IMR-90 (cell line): ENCODE measurements around the gene HIF1AN. TPM values are rescaled to one million over a fixed set of nuclear protein-coding genes. Genes with fewer than 3 reads are reported as not detected.

Source experiments
- ATAC-seq: fragments of 200-7000 bp; cut with Tn5 transposase; 2 replicates; pipeline ENCODE4 v1.9.1; 2020; ENCODE audit warnings: low read depth, mild to moderate bottlenecking, moderate library complexity
- BruUV-seq: library from RNA; stranded (reverse); fragments of 400-500 nt; replicated peaks from 2 replicates; lab custom pipeline; 2021; lab: Mats Ljungman, UMichigan
- CTCF ChIA-PET: fragments of 300-600 bp; formaldehyde crosslinking; extraction: SDS; loops from one replicate; lab custom pipeline; 2021; ENCODE audit warnings: antibody characterized with exemption; lab: Yijun Ruan, JAX
- POLR2A ChIA-PET: fragments of 300-600 bp; sonication (Branson Sonifier 250); formaldehyde crosslinking; loops from one replicate; lab custom pipeline; 2022; ENCODE audit warnings: antibody characterized with exemption; ENCODE audit not compliant: unreplicated experiment; lab: Charles Lee
- DNase-seq: peaks from one replicate; pipeline ENCODE4 v3.0.0; 2013
- H2AFZ ChIP-seq: replicated peaks from 2 replicates; pipeline ENCODE3; 2013; ENCODE audit warnings: low read length, mild to moderate bottlenecking; ENCODE audit not compliant: poor library complexity
- H2AK5ac ChIP-seq: 2 replicates; pipeline ENCODE4 v1.6.1; 2013; ENCODE audit warnings: low read depth, low read length, inconsistent platforms
- H2AK9ac ChIP-seq: replicated peaks from 2 replicates; pipeline ENCODE3; 2013; ENCODE audit warnings: mild to moderate bottlenecking, low read depth, low read length, moderate library complexity; ENCODE audit not compliant: poor library complexity
- H2BK120ac ChIP-seq: 2 replicates; pipeline ENCODE4 v1.6.1; 2013; ENCODE audit warnings: low read depth, low read length, inconsistent platforms
- H2BK15ac ChIP-seq: 3 replicates; pipeline ENCODE4 v1.6.1; 2013; ENCODE audit warnings: low read depth, low read length, inconsistent platforms
- H2BK20ac ChIP-seq: 2 replicates; pipeline ENCODE4 v1.6.1; 2013; ENCODE audit warnings: low read depth, mild to moderate bottlenecking, inconsistent platforms, low read length, moderate library complexity
- H2BK5ac ChIP-seq: 2 replicates; pipeline ENCODE4 v1.6.1; 2013; ENCODE audit warnings: mild to moderate bottlenecking, low read depth, low read length, inconsistent platforms; ENCODE audit not compliant: poor library complexity, severe bottlenecking
- H3K14ac ChIP-seq: replicated peaks from 2 replicates; pipeline ENCODE4 v1.6.1; 2013; ENCODE audit warnings: low read depth, low read length, inconsistent platforms
- H3K18ac ChIP-seq: 2 replicates; pipeline ENCODE4 v1.6.1; 2013; ENCODE audit warnings: low read depth, low read length, control low read depth
- H3K23ac ChIP-seq: 2 replicates; pipeline ENCODE4 v1.6.1; 2013; ENCODE audit warnings: low read depth, low read length, inconsistent platforms
- H3K27ac ChIP-seq: 2 replicates; pipeline ENCODE4 v1.5.1; 2013; ENCODE audit warnings: mild to moderate bottlenecking, control low read depth, low read length; ENCODE audit not compliant: insufficient read depth
- H3K27me3 ChIP-seq: 2 replicates; pipeline ENCODE4 v1.6.1; 2013; ENCODE audit warnings: low read length; ENCODE audit not compliant: control insufficient read depth, insufficient read depth
- H3K36me3 ChIP-seq: 2 replicates; pipeline ENCODE4 v1.6.1; 2013; ENCODE audit warnings: low read length, mixed read lengths; ENCODE audit not compliant: control insufficient read depth, insufficient read depth
- H3K4ac ChIP-seq: 2 replicates; pipeline ENCODE4 v1.6.1; 2013; ENCODE audit warnings: low read depth, low read length, inconsistent platforms
- H3K4me1 ChIP-seq: 2 replicates; pipeline ENCODE4 v1.6.1; 2013; ENCODE audit warnings: low read length, mixed read lengths; ENCODE audit not compliant: control insufficient read depth, insufficient read depth
- H3K4me2 ChIP-seq: 2 replicates; pipeline ENCODE4 v1.6.1; 2013; ENCODE audit warnings: low read depth, mild to moderate bottlenecking, control low read depth, low read length, moderate library complexity
- H3K4me3 ChIP-seq: 2 replicates; pipeline ENCODE4 v1.5.1; 2013; ENCODE audit warnings: low read depth, mild to moderate bottlenecking, control low read depth, low read length, moderate library complexity; ENCODE audit not compliant: insufficient read depth
- H3K56ac ChIP-seq: 2 replicates; pipeline ENCODE4 v1.6.1; 2013; ENCODE audit warnings: low read length, inconsistent platforms; ENCODE audit not compliant: insufficient read depth; ENCODE audit errors: extremely low read depth
- H3K79me1 ChIP-seq, 2 experiments: 2 replicates each; pipeline ENCODE4 v1.6.1; 2013; ENCODE audit warnings: low read length in 2 of 2, inconsistent platforms in 1 of 2, low read depth in 1 of 2
- H3K9ac ChIP-seq: 2 replicates; pipeline ENCODE4 v1.6.1; 2013; ENCODE audit warnings: low read depth, low read length, control low read depth
- H3K9me1 ChIP-seq: 2 replicates; pipeline ENCODE4 v1.6.1; 2013; ENCODE audit warnings: low read length, inconsistent platforms; ENCODE audit not compliant: insufficient read depth
- H3K9me3 ChIP-seq: 2 replicates; pipeline ENCODE4 v1.6.1; 2013; ENCODE audit warnings: low read length; ENCODE audit not compliant: control insufficient read depth, insufficient read depth
- H4K20me1 ChIP-seq: 2 replicates; pipeline ENCODE4 v1.6.1; 2013; ENCODE audit warnings: low read length, inconsistent platforms; ENCODE audit not compliant: insufficient read depth
- H4K5ac ChIP-seq: 2 replicates; pipeline ENCODE4 v1.6.1; 2013; ENCODE audit warnings: mild to moderate bottlenecking, low read depth, low read length, control low read depth
- H4K8ac ChIP-seq, 2 experiments: 2 replicates each; pipeline ENCODE4 v1.6.1; 2013; ENCODE audit warnings: low read depth in 2 of 2, low read length in 2 of 2, control low read depth in 1 of 2, inconsistent platforms in 1 of 2
- H4K91ac ChIP-seq: 2 replicates; pipeline ENCODE4 v1.6.1; 2013; ENCODE audit warnings: low read depth, low read length, inconsistent platforms; ENCODE audit not compliant: insufficient read depth
- ELK1 ChIP-seq: fragments of 150-350 bp; IDR thresholded peaks from 2 replicates; pipeline ENCODE4 v1.6.1; 2016; ENCODE audit warnings: low read depth, mild to moderate bottlenecking, low read length, moderate library complexity, borderline replicate concordance
- FOS ChIP-seq: fragments of 150-350 bp; IDR thresholded peaks from 2 replicates; pipeline ENCODE4 v1.6.1; 2016; ENCODE audit warnings: low read depth, low read length
- POLR2A ChIP-seq: IDR thresholded peaks from 2 replicates; pipeline ENCODE4 v1.6.1; 2012; ENCODE audit warnings: mild to moderate bottlenecking, low read depth, low read length
- RCOR1 ChIP-seq: IDR thresholded peaks from 2 replicates; pipeline ENCODE4 v1.6.1; 2012; ENCODE audit warnings: mild to moderate bottlenecking, low read length, improper control_type of control experiment; ENCODE audit not compliant: insufficient replicate concordance
- SMC3 ChIP-seq: fragments of 150-350 bp; IDR thresholded peaks from 2 replicates; pipeline ENCODE4 v1.6.1; 2016; ENCODE audit warnings: low read depth, mild to moderate bottlenecking, antibody characterized with exemption, low read length, moderate library complexity
- WGBS, 2 experiments: methylation state at CpG; one replicate each; pipeline versions ENCODE4 v1.1.5 to v1.1.7; 2013; ENCODE audit warnings: missing lambda C conversion rate in 2 of 2; ENCODE audit not compliant: insufficient read length in 1 of 2; ENCODE audit errors: extremely low coverage in 2 of 2; 5-methylcytosine and 5-hydroxymethylcytosine counted together
- dilution Hi-C: fragments of 300-500 bp; cut with HindIII; formaldehyde crosslinking; loops from one replicate; pipeline ENCODE4 v1.14.3; 2018; ENCODE audit warnings: low sequenced_read_pairs; ENCODE audit not compliant: unreplicated experiment
- in situ Hi-C: fragments of 300-500 bp; cut with MboI; formaldehyde crosslinking; loops from 3 replicates; pipeline ENCODE4 v1.14.3; 2019; ENCODE audit warnings: low sequenced_read_pairs, inconsistent platforms, mixed read lengths
- intact Hi-C: fragments of 100-400 bp; cut with micrococcal nuclease; formaldehyde crosslinking; loops from 2 replicates; pipeline ENCODE4 v1.10.0; 2022
- polyA plus RNA-seq, 3 experiments: library from polyadenylated mRNA; depleted of rRNA; stranded (reverse); fragments of >200 nt; gene quantifications; 2 replicates each; pipeline ENCODE4 v1.2.3, GENCODE V29; 2012; ENCODE audit warnings: low replicate concordance in 1 of 3
- total RNA-seq: library from RNA; depleted of rRNA; stranded (reverse); fragments of >200 nt; gene quantifications from 2 replicates; pipeline ENCODE4 v1.2.3, GENCODE V29; 2012

Gene HIF1AN
- total and polyA plus RNA-seq, 2 of the 4 experiments (the other 2 are of a cell fraction) = 10.2 to 10.3 TPM

- H3K56ac ChIP-seq = no peak overlapping the region
- H2BK15ac ChIP-seq = no peak overlapping the region
- ATAC-seq (no peak), DNase-seq (peak; percentile 55)
- POLR2A ChIA-PET = no interaction called here
- no peak overlapping the region for H3K27ac ChIP-seq
- no peaks in the 10 kb centered on the region for H3K9me3 ChIP-seq
- H3K4ac ChIP-seq = no peak overlapping the region
- no peak overlapping the region for H3K9ac ChIP-seq
- H2BK20ac ChIP-seq = no peak overlapping the region
- no peak overlapping the region for H4K91ac ChIP-seq
- H3K18ac ChIP-seq = no peak overlapping the region
- H3K4me3 ChIP-seq = no peak overlapping the region
- H2AFZ ChIP-seq = no peak overlapping the region
- no peak overlapping the region for H4K5ac ChIP-seq
- H3K4me1 ChIP-seq = peaks cover 5% of the 10 kb centered on the region; the same call in 1 of the 2 replicates
- no peaks in the 10 kb centered on the region for H4K20me1 ChIP-seq
- H3K14ac ChIP-seq = no peak overlapping the region
- CTCF ChIA-PET = interaction anchor here (1.0 to 1.1 kb wide), 2 partner anchors 14 to 356 kb away, joined by 4 to 5 read pairs; partner anchors contain the start of gene HIF1AN
- in situ Hi-C loops = no loop called here
- no peak overlapping the region for H3K23ac ChIP-seq
- no peak overlapping the region for H2BK120ac ChIP-seq
- H3K36me3 ChIP-seq = peaks cover 25% of the 10 kb centered on the region
- no peak overlapping the region for H2AK5ac ChIP-seq
- H3K27me3 ChIP-seq = no peaks in the 10 kb centered on the region
- no peak for TF ChIP-seq SMC3
- no peak for TF ChIP-seq ELK1
- peak; percentile 85 for TF ChIP-seq FOS
- no peak for TF ChIP-seq POLR2A
- no peak for TF ChIP-seq RCOR1
- no peak overlapping the region for H4K8ac ChIP-seq
- BruUV-seq = no TSS peak
- H3K79me1 ChIP-seq = peaks cover 6 to 17% of the 10 kb centered on the region in 2 experiments
- 0 out of 2 replicates have a peak, but pooled peaks cover 7% of the 10 kb centered on the region for H3K9me1 ChIP-seq
- WGBS, 2 experiments = no CpG with 5 or more reads among the region's 5 CpGs
- H3K4me2 ChIP-seq = no peak overlapping the region
- no peak overlapping the region for H2AK9ac ChIP-seq
- no peak overlapping the region for H2BK5ac ChIP-seq
- intact Hi-C loops = no loop called here
- dilution Hi-C loops = no loop called here
These were observed 13.5 kb upstream of the HIF1AN start for GRCh38 chr10:100522107-100522801.
